ENCODE data around the gene SMIM5.

SMIM5 gene

DNA sequence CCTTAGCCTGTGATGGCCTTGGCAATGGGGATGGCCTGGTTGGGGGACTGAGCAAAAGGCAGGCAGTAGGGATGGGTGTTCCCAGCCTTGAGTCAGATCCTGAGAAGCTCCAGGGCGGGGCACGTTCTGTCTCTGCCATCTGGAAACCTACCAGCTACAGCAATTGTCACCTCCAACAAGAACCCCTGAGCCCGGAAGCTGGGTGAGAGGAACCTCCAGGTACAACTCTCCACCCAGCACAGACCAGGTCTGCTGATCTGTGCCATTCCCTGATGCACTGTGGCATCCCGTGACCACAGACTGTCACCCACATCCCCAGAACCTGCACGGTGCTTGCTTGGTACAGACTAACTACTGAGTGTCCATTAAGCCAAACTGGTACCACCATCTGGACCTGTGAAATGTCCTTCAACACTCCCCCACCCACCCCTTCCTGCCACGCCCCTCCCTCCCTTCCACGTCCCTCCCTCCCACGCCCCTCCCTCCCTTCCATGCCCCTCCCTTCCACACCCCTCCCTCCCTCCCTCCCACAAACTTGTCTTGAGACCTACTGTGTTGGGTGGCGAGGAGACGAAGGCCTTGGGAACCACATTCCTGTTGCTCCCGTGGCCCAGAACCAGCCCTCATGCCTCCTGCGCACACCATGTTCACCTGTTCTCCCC, 29.1 kb upstream of the SMIM5 start:
- no peak for DNase-seq

DNA sequence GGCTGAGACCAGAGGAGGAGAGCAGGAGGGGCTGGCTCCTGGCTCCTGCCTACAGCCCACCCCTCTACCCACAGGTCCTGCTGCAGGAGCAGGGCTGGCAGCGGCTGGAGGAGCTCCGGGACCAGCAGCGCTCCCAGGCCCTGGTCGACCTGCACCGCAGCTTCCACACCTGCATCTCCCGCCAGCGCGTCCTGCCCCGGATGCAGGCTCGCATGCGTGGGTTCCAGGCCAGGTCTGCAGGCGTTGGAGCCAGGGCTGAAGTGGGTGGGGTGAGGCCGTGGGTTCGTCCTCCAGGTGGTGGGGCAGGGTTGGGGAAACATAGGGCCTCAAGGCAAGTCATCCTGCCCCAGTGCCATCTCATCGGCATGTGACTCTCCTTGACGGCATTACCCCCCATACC, 27.4 kb upstream of the SMIM5 start:
- no peak for DNase-seq

DNA sequence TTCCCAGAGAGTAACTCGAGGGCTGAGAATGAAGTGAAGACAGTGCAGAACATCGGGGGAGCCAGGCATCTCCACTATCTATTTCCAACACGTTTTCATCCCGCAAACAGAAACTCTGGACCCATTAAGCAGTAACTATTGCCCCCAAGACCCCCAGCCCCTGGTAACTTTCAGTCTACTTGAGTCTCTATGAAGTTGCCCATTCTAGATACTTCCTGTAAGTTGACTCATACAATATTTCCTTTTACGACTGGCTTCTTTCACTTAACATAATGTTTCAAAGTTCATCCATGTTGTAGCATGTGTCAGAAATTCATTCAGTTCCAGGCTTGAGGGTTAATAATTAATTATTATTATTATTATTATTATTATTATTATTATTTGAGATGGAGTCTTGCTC, 26.1 kb upstream of the SMIM5 start:
- no peak for DNase-seq

DNA sequence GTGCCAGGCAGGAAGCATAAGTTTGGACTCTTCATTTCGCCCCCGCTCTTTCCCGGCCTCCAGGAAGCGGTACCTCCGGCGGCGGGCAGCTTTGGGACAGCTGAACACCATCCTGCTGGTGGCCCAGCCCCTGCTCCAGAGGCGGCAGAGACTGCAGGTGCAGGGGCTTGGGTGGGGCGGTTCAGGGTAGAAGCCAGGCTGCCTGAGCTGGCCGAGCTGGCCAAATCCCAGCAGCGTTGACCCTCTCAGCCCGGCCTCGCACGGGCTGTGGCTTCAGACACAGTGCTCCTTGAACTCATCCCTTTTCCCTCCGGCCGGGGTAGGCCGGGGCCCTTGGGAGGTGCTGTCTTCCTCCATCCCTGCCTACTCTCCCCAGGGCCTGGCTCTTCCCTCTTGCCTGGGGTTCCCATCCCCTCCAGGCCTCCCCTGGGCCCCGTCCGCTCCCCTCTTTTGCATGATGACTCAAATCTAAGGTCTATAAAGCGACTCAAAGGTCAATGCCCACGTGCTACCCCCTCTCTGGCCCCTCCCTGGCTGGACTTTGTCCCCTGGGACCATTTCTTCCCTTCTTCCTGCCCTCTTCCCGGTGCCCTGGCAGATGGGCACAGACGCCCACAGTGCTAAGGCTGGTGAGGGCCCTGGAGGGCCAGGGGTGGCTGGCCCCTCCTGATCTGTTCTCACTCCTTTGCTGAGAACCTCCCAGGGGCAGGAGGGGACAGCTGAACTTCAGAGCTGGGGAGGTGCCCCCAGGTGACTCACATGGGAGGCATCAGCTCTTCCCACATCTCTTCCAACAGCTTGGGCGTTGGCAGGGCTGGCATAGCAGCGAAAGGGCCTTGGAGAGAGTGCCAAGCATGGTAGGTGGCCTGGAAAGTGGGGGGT, 22.9 kb upstream of the SMIM5 start:
- no peak for DNase-seq

DNA sequence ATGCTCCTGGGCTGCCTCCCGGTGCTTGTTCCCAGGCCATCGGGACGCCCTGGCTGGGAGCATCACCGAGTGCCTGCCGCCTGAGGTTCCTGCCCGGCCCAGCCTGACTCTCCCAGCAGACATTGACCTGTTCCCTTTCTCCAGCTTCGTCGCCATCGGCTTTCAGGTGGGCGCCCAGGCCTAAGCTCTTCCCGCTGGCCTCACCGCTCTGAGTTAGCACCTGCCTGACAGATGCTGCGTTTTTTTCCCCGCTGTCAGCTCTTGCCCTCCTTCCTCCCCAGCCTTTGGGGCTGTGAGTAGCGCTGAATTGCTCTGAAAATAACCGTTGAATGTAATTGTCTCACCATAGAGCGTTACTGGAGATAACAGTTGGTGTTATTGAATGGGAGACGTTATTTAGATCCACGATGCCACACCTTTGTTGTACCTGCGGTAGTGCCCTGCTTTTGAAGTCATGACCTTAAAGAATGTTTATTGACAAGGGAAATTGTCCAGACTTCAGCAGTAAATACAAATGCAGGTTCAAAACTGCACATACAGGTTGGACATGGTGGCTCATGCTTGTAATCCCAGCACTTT, 21.3 kb upstream of the SMIM5 start:
- DNase-seq: no peak

DNA sequence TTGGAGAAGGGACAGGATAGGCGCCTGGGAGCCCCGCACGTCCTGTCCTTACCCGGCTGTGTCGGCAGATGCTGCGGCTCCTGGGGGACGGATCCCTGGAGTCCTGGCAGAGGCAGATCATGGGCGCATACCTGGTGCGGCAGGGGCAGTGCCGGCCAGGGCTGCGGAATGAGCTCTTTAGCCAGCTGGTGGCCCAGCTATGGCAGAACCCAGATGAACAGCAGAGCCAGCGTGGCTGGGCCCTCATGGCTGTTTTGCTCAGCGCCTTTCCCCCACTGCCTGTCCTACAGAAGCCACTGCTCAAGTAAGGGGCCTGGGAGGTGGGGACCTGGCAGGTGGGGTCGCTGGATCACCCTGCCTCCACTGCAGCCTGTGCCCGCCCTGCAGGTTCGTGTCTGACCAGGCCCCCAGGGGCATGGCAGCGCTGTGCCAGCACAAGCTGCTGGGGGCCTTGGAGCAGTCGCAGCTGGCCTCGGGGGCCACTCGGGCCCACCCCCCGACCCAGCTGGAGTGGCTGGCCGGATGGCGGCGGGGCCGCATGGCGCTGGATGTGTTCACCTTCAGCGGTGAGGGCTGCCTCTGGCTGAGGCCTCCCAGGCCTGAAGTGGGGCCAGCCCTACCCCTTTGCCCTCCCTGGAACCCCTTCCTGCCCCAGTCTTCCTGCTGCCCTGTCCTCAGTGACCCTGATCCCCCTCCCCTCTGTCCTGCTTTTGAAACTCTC, 20.2 kb upstream of the SMIM5 start:
- no peak for DNase-seq

DNA sequence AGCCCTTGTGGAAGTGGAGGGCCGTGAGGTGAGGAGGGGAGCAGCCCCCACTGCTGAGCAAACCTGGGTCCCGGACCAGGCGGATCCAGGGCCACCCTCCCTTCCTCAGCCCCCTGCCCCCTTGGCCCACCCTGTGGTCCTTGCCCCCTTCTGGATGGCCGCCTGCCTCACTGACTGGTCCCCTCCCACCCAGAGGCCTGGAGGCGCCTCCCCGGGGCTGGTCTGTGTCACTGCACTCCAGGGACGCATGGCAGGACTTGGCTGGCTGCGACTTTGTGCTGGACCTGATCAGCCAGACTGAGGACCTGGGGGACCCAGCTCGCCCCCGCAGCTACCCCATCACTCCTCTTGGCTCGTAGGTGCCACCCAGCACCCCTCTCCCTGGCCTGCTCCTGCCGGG, 19.2 kb upstream of the SMIM5 start:
- no peak for DNase-seq

DNA sequence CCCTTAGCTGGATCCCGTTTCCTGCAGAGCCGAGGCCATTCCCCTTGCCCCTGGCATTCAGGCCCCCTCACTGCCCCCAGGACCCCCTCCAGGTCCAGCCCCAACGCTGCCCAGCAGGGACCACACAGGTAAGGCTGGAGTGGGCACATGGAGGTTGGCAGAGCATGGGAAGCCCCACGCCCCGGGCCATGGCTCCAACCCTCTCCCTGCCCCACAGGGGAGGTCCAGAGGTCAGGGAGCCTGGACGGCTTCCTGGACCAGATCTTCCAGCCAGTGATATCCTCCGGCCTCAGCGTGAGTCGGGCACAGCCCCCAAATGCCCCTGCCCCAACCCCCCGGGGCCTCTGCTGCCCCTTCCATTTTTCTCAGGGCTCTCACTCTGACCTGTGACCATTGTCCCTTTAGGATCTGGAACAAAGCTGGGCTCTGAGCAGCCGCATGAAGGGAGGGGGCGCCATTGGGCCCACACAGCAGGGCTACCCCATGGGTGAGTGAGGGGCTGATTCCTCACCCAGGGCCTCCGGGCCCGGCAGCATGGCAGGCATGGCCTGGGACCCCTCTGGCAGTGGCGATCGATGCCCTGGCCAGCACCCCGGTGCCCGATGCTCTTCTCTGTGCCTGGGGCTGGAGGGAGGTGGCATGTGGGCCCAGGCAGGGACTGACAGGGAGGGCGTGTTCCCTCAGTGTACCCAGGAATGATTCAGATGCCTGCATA, 18.5 kb upstream of the SMIM5 start:
- no peak for DNase-seq

DNA sequence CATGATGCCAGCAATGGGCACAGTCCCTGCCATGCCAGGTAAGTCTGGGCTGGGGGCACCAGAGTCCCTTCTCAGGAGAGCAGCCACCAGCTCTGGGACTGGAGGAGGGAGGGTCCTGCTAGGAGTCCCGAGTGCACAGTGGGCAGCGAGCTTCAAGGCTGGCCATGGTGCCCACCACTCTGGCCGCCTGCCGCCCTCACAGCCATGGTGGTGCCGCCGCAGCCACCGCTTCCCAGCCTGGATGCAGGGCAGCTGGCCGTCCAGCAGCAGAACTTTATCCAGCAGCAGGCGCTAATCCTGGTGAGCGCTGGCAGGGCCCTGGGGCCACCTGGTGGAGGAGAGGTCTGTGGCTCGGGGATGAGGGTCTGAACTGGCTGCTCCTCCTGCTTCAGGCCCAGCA, 17.9 kb upstream of the SMIM5 start:
- DNase-seq: no peak

DNA sequence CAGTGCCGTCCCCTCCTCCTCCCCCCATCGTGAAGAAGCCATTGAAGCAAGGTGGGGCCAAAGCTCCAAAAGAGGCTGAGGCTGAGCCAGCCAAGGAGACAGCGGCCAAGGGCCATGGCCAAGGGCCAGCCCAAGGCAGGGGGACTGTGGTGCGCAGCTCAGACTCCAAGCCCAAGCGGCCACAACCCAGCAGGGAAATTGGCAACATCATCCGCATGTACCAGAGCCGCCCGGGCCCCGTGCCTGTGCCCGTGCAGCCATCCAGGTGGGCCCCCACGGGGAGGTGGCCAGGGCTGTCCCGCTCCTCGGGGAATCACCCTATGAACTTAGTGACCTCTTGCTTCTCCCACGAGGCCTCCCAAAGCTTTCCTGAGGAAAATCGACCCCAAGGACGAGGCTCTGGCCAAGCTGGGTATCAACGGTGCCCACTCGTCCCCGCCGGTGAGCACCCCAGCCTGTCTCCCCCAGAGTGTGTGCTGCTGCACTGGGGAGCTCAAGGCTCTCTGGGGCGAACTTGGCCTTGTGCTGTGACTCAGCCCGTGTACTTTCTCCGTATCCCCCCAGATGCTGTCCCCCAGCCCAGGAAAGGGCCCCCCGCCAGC, 16.6 kb upstream of the SMIM5 start:
- no peak for DNase-seq

DNA sequence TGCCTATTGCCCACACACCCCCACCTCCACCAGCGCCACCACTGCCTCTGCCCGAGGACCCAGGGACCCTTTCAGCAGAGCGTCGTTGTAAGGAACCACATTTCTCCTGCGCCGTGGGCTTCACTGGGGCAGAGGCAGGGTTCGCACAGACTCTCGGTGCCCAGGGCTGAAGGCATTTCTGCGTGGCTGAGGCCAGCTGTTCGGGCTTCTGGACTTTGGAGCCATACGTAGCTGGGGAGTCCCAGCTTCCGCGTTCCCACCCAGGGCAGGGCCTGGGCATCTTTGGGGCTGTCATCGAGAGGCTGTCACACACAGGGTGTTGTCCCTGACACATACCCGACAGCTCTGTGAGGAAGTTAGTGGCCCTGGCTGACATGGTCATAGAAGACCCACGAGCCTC, 16.0 kb upstream of the SMIM5 start:
- DNase-seq: no peak

DNA sequence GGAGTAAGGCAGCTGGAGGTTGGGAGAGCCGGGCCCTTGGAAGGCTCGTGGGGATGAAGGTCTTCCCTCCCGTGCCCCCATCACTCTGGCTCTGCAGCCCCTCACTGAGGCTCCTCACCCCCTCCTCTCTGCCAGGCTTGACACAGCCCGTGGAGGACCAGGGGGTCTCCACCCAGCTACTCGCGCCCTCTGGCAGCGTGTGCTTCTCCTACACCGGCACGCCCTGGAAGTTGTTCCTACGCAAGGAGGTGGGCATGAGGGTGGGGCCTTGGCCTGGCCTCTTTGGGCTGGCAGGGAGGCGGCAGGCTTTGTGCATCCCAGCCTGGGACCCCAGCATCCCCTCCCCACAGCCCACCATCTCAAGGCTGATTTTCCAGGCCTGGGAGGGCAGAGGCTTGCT, 15.6 kb upstream of the SMIM5 start:
- DNase-seq: no peak

DNA sequence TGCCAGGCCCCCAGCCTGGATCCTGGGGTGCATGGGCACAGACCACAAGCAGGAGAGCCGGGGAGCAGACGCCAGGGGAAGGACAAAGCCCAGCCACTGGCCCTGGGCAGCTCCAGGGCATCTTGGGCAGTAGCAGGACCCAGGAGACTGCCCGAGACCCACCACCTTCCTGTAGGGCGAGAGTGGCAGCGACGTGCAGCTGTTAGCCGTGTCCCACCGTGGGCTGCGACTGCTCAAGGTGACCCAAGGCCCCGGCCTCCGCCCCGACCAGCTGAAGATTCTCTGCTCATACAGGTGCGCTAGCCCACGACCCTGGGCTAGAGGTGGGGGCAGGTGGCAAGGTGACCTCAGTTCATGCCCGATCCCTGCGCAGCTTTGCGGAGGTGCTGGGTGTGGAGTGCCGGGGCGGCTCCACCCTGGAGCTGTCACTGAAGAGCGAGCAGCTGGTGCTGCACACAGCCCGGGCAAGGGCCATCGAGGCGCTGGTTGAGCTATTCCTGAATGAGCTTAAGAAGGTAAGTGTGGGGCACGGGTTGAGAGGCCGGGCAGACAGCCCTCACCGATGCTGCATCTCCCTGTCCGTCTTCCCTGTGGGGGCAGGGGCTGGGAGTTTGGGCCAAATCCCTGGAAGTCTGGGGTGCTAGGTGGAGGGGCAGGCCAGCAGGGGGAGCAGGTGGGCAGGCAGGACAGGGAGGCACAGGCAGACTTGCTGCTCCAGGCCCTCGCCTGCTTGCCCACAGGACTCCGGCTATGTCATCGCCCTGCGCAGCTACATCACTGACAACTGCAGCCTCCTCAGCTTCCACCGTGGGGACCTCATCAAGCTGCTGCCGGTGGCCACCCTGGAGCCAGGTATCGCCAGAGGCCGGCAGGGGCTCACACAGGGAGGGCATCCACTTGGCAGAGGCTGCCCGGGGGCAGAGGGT, 13.5 kb upstream of the SMIM5 start:
- DNase-seq: no peak

DNA sequence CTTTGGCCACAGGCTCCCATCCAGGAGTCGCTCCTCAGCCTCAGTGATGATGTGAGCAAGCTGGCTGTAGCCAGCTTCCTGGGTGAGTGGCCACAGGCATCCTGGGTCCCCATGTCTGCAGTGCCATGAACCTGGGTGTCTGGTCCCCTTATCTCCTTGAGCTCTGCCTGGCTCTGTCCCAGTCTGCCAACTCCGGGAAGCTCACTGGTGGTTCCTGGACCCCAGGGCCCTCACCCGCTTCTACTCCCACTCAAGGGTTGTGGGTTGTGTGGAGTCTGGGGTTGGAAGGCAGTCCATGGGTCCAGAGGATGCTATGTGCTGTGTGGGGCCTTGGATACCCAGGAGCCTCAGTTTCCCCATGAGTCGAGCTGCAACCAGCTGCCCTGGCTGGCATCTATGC, 11.7 kb upstream of the SMIM5 start:
- no peak for DNase-seq

DNA sequence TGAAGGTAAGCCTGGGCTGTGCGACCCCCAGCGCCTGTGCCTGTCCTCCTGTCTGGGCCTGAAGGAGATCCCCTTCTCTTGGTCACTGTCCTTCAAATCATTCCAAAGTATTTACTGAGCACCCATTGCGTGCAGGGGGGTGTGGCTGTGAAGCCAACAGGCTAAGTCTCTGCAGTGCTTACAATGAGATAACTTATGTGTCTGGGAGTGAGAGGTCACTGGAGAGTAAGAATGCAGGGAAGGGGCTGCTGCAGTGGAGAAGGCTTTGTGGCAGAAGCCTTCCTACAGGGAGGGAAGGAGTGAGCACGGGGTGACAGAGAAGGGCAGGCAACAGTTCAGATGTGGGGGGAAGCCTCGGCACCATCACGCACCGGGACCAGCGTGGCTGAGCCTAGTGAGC, 11.2 kb upstream of the SMIM5 start:
- DNase-seq: no peak

DNA sequence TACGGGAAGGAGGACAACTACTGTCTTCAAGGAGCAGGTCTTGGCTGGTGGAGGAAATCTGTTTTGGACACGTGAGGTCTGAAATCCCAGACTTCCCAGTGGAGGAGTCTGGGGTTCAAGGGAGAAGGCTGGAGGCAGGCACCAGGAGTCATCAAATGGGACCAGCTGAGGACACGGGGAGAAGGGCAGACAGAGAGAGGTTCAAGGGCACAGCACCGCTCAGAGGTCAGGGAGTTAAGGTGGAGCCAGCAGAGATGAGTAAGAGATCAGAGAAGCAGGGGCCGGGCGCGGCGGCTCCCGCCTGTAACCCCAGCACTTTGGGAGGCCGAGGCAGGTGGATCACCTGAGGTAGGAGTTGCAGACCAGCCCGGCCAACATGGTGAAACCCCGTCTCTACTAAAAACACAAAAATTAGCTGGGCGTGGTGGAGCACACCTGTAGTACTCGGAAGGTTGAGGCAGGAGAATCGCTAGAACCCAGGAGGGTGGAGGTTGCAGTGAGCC, 10.4 kb upstream of the SMIM5 start:
- no peak for DNase-seq

DNA sequence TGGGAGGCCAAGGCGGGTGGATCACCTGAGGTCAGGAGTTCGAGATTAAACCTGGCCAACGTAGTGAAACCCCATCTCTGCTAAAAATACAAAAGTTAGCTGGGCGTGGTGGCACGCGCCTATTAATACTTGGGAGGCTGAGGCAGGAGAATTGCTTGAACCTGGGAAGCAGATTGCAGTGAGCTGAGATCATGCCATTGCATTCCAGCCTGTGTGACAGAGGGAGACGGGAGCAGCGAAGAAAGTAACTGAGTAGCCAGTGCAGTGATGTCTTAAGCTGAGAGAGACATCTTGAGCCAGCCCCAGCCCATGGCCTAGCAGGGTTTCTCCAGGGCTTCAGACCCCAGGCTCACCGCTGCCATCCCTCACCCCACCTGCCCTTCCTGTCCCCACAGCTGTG, 9.8 kb upstream of the SMIM5 start:
- no peak for DNase-seq

DNA sequence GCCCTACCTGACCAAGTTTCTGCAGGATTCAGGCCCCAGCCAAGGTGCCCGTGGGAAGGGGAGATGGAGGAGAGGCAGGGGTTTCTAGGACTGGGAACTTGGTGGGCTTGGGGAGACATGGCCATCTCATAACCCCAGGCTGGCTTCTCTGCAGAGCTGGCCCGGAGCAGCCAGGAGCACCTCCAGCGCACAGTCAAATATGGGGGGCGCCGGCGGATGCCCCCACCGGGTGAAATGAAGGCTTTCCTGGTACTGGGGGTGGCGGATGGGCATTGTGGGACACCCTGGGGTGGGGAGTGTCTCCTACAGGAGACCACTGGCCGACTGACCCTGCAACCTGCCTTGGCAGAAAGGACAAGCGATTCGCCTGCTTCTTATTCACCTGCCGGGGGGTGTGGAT, 9.2 kb upstream of the SMIM5 start:
- DNase-seq: no peak

DNA sequence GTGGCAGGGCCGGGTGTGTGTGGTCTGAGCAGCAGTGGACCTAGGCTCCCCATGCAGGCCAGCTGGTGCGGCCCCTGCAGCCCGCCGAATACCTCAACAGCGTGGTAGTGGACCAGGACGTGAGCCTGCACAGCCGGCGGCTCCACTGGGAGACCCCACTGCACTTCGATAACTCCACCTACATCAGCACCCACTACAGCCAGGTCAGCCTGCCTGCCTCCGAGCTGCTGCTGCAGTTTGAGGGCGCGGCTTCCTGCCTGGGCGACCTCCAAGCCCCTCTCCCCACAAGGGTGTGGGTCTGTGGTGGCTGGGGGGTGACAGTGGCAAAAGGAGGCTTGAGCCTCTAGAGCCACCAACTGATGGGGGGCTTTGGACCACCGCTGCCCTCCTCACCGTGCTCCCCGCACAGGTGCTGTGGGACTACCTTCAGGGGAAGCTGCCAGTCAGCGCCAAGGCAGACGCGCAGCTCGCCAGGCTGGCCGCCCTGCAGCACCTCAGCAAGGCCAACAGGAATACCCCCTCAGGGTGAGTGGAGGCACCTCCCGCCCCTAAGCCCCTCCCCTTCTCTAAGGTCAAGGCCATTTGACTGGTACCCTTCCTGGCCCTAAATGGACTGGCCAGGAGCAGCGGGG, 8.4 kb upstream of the SMIM5 start:
- no peak for DNase-seq

DNA sequence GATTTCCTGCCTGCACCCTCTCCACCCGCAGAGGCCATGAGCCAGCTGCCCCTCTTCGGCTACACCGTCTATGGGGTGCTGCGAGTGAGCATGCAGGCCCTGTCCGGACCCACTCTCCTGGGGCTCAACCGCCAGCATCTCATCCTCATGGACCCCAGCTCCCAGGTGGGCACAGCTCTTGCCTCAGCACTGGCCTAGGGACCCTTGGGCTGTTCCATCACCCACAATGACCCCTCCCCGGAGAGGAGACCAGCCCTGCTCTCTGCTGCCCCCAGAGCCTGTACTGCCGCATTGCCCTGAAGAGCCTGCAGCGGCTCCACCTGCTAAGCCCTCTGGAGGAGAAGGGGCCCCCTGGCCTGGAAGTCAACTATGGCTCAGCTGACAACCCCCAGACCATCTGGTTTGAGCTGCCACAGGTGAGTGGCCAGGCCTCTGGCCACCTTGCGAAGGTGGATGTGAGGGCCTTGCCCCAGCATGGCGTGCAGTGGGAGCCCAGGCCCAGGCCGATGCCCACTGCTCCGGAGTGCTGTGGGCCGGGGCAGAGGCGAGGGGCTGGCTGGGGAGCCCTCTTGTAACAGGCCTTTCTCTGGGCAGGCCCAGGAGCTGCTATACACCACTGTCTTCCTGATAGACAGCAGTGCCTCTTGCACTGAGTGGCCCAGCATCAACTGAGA, 7.3 kb upstream of the SMIM5 start:
- no peak for DNase-seq
